Mucosa of stomach (tissue), 1 donor: ENCODE measurements around the gene RBM47.

Experiments used
- H3K27me3 ChIP-seq: one replicate; pipeline ENCODE4 v1.7.0; 2013; ENCODE audit warnings: mild to moderate bottlenecking, low read length; ENCODE audit not compliant: control insufficient read depth, insufficient read depth
- H3K36me3 ChIP-seq: one replicate; pipeline ENCODE4 v1.7.0; 2013; ENCODE audit warnings: low read length; ENCODE audit not compliant: control insufficient read depth, insufficient read depth
- H3K4me1 ChIP-seq: one replicate; pipeline ENCODE4 v1.7.0; 2013; ENCODE audit warnings: mild to moderate bottlenecking, low read length; ENCODE audit not compliant: control insufficient read depth, insufficient read depth
- H3K4me3 ChIP-seq: one replicate; pipeline ENCODE4 v1.7.0; 2013; ENCODE audit warnings: low read length
- H3K9ac ChIP-seq: one replicate; pipeline ENCODE4 v1.7.0; 2013; ENCODE audit warnings: mild to moderate bottlenecking, low read length, moderate library complexity
- H3K9me3 ChIP-seq: one replicate; pipeline ENCODE4 v1.7.0; 2013; ENCODE audit warnings: mild to moderate bottlenecking, low read length, moderate library complexity; ENCODE audit not compliant: control insufficient read depth
- donor health status: Pancreatic carcinoma.

The RBM47 gene

GRCh38 chr4:40621592-40622512 lies 7.8 kb downstream of the RBM47 start:
- peaks cover 61% of the 10 kb centered on the region for H3K4me1 ChIP-seq
- no peaks in the 10 kb centered on the region for H3K27me3 ChIP-seq
- H3K9ac ChIP-seq, result peak overlapping the region; percentile 4
- no peaks in the 10 kb centered on the region for H3K36me3 ChIP-seq
- H3K4me3 ChIP-seq, result no peak overlapping the region
- no peaks in the 10 kb centered on the region for H3K9me3 ChIP-seq

DNA sequence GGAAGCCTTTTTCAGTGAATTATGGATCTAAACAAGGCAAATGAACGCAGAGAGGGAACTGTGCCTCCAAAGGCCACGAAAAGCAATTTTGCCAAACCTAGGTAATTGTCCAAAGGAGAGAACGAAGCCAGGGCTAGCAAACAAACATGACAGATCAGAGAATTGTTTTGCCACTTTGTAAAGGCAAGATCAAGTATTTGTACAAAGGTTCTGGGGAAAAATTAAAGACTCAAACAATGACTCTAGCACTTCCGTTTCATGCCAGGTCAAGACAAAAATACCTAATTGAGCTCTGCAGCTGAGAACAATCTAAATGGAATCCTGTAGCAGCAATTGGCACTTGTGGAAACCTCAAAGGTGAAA lies 8.5 kb downstream of the RBM47 start:
- H3K9ac ChIP-seq, result peak overlapping the region; percentile 4
- no peaks in the 10 kb centered on the region for H3K9me3 ChIP-seq
- H3K4me3 ChIP-seq, result no peak overlapping the region
- no peaks in the 10 kb centered on the region for H3K27me3 ChIP-seq
- H3K36me3 ChIP-seq, result no peaks in the 10 kb centered on the region
- H3K4me1 ChIP-seq, result peaks cover 55% of the 10 kb centered on the region

GRCh38 chr4:40619600-40619999 lies 10.1 kb downstream of the RBM47 start:
- no peak overlapping the region for H3K4me3 ChIP-seq
- no peaks in the 10 kb centered on the region for H3K27me3 ChIP-seq

GRCh38 chr4:40617872-40618271 lies 11.8 kb downstream of the RBM47 start:
- no peak overlapping the region for H3K4me3 ChIP-seq
- no peaks in the 10 kb centered on the region for H3K36me3 ChIP-seq
- H3K27me3 ChIP-seq, result no peaks in the 10 kb centered on the region
- H3K9me3 ChIP-seq, result no peaks in the 10 kb centered on the region
- H3K4me1 ChIP-seq, result peaks cover 30% of the 10 kb centered on the region
- no peak overlapping the region for H3K9ac ChIP-seq

More at GRCh38 chr4:40619600-40619999, 10.1 kb downstream of the RBM47 start:
- H3K9ac ChIP-seq, result no peak overlapping the region
- H3K9me3 ChIP-seq, result no peaks in the 10 kb centered on the region
- no peaks in the 10 kb centered on the region for H3K36me3 ChIP-seq
- peaks cover 46% of the 10 kb centered on the region for H3K4me1 ChIP-seq

GRCh38 chr4:40614031-40614430 lies 15.6 kb downstream of the RBM47 start:
- H3K9me3 ChIP-seq, result no peaks in the 10 kb centered on the region
- H3K4me3 ChIP-seq, result no peak overlapping the region
- H3K9ac ChIP-seq, result no peak overlapping the region
- H3K4me1 ChIP-seq, result no peaks in the 10 kb centered on the region
- no peaks in the 10 kb centered on the region for H3K36me3 ChIP-seq
- H3K27me3 ChIP-seq, result no peaks in the 10 kb centered on the region

DNA sequence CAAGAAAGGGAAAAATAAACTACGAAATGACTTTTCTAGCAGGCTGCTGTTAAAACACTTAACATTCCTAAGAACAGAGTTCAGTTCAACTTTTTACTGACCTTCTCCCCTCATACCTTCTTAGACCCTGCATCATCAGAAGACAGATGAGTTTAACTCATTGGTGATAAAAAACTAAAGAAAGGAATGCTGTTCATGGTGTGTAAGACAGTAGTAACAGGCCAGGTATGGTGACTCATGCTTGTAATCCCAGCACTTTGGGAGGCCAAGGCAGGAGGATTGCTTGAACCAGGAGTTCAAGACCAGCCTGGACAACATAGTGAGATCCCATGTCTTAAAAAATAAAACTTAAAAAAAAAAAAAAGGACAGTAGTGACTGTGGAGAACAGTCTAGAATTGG lies 16.2 kb downstream of the RBM47 start:
- H3K9me3 ChIP-seq, result no peaks in the 10 kb centered on the region
- H3K4me3 ChIP-seq, result no peak overlapping the region
- no peak overlapping the region for H3K9ac ChIP-seq
- H3K4me1 ChIP-seq, result no peaks in the 10 kb centered on the region
- no peaks in the 10 kb centered on the region for H3K27me3 ChIP-seq
- no peaks in the 10 kb centered on the region for H3K36me3 ChIP-seq

- no peak overlapping the region for H3K9ac ChIP-seq
Measured at GRCh38 chr4:40612831-40613230, 16.8 kb downstream of the RBM47 start.

GRCh38 chr4:40612283-40612682 lies 17.4 kb downstream of the RBM47 start:
- H3K9me3 ChIP-seq, result no peaks in the 10 kb centered on the region
- no peak overlapping the region for H3K4me3 ChIP-seq
- H3K4me1 ChIP-seq, result no peaks in the 10 kb centered on the region
- H3K36me3 ChIP-seq, result no peaks in the 10 kb centered on the region
- no peaks in the 10 kb centered on the region for H3K27me3 ChIP-seq
- no peak overlapping the region for H3K9ac ChIP-seq

More at GRCh38 chr4:40612831-40613230, 16.8 kb downstream of the RBM47 start:
- H3K36me3 ChIP-seq, result no peaks in the 10 kb centered on the region
- no peaks in the 10 kb centered on the region for H3K27me3 ChIP-seq
- H3K9me3 ChIP-seq, result no peaks in the 10 kb centered on the region
- no peaks in the 10 kb centered on the region for H3K4me1 ChIP-seq
- H3K4me3 ChIP-seq, result no peak overlapping the region

- Histone ChIP-seq H3K36me3 (no peaks in the 10 kb centered on the region), H3K9me3 (no peaks in the 10 kb centered on the region), H3K4me1 (peaks cover 4% of the 10 kb centered on the region), H3K27me3 (no peaks in the 10 kb centered on the region), H3K4me3 (no peak overlapping the region), H3K9ac (no peak overlapping the region)
Measured at GRCh38 chr4:40608628-40609027, 21.0 kb downstream of the RBM47 start.

DNA sequence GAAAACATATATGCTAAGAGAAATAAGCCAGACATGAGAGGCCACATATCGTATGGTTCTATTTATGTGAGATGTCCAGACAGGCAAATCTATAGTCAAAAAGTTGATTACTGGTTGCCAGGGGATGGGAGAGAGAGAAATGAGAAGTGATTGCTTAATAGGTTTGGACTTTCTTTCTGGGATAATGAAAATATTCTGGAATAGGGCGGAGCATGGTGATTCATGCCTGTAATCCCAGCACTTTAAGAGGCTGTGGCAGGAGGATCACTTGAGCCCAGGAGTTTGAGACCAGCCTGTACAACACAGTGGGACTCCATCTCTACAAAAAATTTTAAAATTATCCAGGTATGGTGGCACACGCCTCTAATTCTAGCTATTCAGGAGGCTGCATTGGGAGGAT lies 22.4 kb downstream of the RBM47 start:
- H3K4me1 ChIP-seq, result peaks cover 9% of the 10 kb centered on the region
- no peak overlapping the region for H3K4me3 ChIP-seq
- no peaks in the 10 kb centered on the region for H3K36me3 ChIP-seq
- no peak overlapping the region for H3K9ac ChIP-seq
- H3K9me3 ChIP-seq, result no peaks in the 10 kb centered on the region
- H3K27me3 ChIP-seq, result no peaks in the 10 kb centered on the region

- Histone ChIP-seq H3K36me3 (no peaks in the 10 kb centered on the region), H3K9ac (no peak overlapping the region), H3K27me3 (no peaks in the 10 kb centered on the region), H3K9me3 (no peaks in the 10 kb centered on the region), H3K4me3 (no peak overlapping the region), H3K4me1 (peaks cover 14% of the 10 kb centered on the region)
Measured at GRCh38 chr4:40606239-40606767, 23.4 kb downstream of the RBM47 start.

DNA sequence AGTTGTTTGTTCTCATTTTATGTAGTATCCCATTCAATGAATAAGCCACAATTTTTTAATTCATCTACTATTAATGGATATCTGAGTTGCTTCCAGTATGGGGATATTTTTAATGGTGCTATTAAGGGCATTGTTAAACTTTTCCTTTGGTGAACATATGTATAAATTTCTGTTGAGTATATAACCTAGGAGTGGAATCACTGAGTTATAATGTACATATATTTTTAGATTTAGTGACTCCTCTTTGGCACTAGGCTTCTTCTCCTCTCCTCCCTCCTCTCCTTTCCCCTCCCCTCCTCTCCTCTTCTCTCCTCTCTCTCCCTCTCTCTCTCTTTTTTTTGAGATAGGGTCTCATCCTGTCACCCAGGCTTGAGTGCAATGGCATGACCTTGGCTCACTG lies 26.4 kb downstream of the RBM47 start:
- no peaks in the 10 kb centered on the region for H3K9me3 ChIP-seq

More for the DNA sequence above, 26.4 kb downstream of the RBM47 start:
- Histone ChIP-seq H3K27me3 (no peaks in the 10 kb centered on the region), H3K36me3 (no peaks in the 10 kb centered on the region), H3K4me1 (peaks cover 14% of the 10 kb centered on the region), H3K9ac (no peak overlapping the region), H3K4me3 (no peak overlapping the region)
